Breast epithelium (tissue), 3 donors: Measurements from ENCODE around the gene TUSC2.

ENCODE experiments used
- POLR2A ChIP-seq: fragments of 450-650 bp; IDR thresholded peaks from one replicate; pipeline ENCODE4 v1.6.1; 2016; ENCODE audit warnings: antibody characterized with exemption, mild to moderate bottlenecking, moderate library complexity
- POLR2AphosphoS5 ChIP-seq, 3 donors: sonication (generic); formaldehyde crosslinking; IDR thresholded peaks; one replicate each; pipeline ENCODE4 v1.6.1; 2017; ENCODE audit warnings: antibody characterized with exemption in 3 of 3
- TF ChIP-seq, protein P1 (sequence below), 3 donors: fragments of 450-650 bp; IDR thresholded peaks; one replicate each; pipeline ENCODE4 v1.5.1; 2016 to 2017; ENCODE audit warnings: antibody characterized with exemption in 3 of 3, mild to moderate bottlenecking in 3 of 3, moderate library complexity in 3 of 3

DNA sequence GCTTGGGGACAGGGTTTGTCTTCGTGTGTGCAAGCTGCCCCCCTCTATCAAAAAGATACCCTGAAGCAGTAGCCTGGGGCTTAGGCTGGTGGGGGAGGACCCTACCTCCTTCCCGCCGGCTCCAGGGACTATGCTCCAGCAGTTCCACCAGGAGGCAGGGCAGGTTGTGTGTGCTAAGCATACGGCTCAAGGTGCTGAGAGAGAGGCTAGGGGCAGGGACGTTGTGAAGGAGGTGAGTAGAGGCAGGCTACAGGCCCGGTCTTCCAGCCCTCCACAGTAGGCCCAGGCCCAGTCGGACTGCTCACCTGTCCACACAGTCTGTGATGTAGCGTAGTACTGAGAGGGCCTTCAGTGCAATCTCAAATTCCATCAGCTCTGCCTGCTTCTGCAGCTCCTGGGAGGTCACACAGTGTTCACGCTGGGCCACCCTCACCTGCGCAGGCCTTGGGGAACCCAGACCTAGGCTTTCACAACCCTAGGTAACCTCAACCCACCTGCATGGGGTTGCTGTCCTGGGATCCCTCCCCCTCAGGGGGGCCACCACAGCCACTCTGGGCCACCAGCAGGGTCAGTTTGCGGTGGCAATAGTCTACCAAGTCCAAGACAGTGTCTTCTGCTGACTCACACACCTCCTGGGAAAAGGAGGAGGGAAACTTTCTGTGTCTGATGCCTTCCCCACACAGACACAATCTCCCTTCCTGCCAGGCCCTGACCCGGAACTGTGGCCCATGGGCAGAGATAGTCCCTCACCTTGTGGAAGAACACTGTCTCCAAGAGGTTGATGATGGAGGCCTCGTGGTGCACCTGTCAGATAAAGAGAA lies 15.0 kb upstream of the TUSC2 start:
- no peak for TF ChIP-seq POLR2A
- TF ChIP-seq, protein P1, sequence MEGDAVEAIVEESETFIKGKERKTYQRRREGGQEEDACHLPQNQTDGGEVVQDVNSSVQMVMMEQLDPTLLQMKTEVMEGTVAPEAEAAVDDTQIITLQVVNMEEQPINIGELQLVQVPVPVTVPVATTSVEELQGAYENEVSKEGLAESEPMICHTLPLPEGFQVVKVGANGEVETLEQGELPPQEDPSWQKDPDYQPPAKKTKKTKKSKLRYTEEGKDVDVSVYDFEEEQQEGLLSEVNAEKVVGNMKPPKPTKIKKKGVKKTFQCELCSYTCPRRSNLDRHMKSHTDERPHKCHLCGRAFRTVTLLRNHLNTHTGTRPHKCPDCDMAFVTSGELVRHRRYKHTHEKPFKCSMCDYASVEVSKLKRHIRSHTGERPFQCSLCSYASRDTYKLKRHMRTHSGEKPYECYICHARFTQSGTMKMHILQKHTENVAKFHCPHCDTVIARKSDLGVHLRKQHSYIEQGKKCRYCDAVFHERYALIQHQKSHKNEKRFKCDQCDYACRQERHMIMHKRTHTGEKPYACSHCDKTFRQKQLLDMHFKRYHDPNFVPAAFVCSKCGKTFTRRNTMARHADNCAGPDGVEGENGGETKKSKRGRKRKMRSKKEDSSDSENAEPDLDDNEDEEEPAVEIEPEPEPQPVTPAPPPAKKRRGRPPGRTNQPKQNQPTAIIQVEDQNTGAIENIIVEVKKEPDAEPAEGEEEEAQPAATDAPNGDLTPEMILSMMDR (IDR thresholded peaks at IDR 0.05) = no peak
- TF ChIP-seq POLR2AphosphoS5 (IDR thresholded peaks at IDR 0.05) = no peak
